ENCODE measurements around the gene COMMD1.
"Not testable (repeated sequence)": the region's sequence is repeated elsewhere in the genome, so short reads cannot be mapped to it uniquely, and the experiment has no call there.

DNA sequence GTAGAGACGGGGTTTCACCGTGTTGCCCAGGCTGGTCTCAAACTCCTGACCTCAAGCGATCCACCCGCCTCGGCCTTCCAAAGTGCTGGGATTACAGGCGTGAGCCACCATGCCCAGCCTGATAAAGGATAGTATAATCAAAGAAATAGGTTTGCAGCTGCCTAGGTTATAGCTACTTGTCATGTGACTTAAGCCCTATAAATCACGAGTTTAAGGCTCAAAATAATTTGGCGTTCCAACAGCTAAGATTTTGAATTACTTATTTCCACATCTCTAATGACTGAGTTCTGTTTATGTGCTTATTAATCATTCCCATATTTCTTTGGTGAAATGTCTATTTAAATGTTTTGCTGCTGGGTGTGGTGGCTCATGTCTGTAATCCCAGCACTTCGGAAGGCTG is 49.4 kb downstream of the COMMD1 start:
- TF ChIP-seq SUZ12 (IDR thresholded peaks at IDR 0.05; ENCODE audit: extremely low read depth, insufficient read depth, insufficient read length); YY1 (IDR thresholded peaks at IDR 0.05; ENCODE audit: insufficient read depth, insufficient read length): not testable (repeated sequence)

All from NT2/D1 (cell line).